H7 (cell line): ENCODE results near the gene TYMS. TPM values are rescaled to one million over a fixed set of nuclear protein-coding genes. Genes with fewer than 3 reads are reported as not detected.

Experiments used
- total RNA-seq: library from RNA; depleted of rRNA; stranded (reverse); fragments of >200 nt; shearing (Covaris generic); gene quantifications from 2 replicates; pipeline ENCODE4 v1.2.3, GENCODE V29; 2014; rRNA removed

TYMS gene
- total RNA-seq, 1 experiment from 2014 or later: 44.8 TPM

Other genes starting within 250 kb of the TYMS start
- gene COLEC12, start 157.0 kb upstream of the TYMS start, total RNA-seq: 1.9 and 8.9 TPM in 2 replicates
- not detected in 2 replicates for gene CETN1, start 77.3 kb upstream of the TYMS start, total RNA-seq
- 0.44 TPM in 1 of 2 replicates, not detected in the other for gene CLUL1, start 60.7 kb upstream of the TYMS start, total RNA-seq
- 15.4 and 20.6 TPM in 2 replicates for gene ENOSF1, start 55.0 kb downstream of the TYMS start, total RNA-seq
- gene YES1, start 154.6 kb downstream of the TYMS start, total RNA-seq: 69.4 and 101 TPM in 2 replicates
- gene ADCYAP1, start 247.2 kb downstream of the TYMS start, total RNA-seq: not detected in 2 replicates